HepG2 (cell line): Measurements from ENCODE around the gene KIAA1217.

Source experiments
- ATF3 ChIP-seq: sonication (generic); formaldehyde crosslinking; IDR thresholded peaks from 2 replicates; pipeline ENCODE4 v1.4.0; 2020; ENCODE audit warnings: missing genetic modification reagents
- EHMT2 ChIP-seq: fragments of 200-600 bp; sonication (generic); IDR thresholded peaks from 2 replicates; pipeline ENCODE4 v1.7.0; 2017; ENCODE audit warnings: antibody characterized with exemption, low read depth, low read length, borderline replicate concordance
- KLF13 ChIP-seq: sonication (generic); formaldehyde crosslinking; IDR thresholded peaks from 2 replicates; pipeline ENCODE4 v1.4.0; 2020; ENCODE audit warnings: mild to moderate bottlenecking, missing genetic modification reagents
- POLR2A ChIP-seq, 2 experiments: IDR thresholded peaks; 2 replicates each; pipeline ENCODE4 v1.6.1; 2011; ENCODE audit warnings: low read depth in 2 of 2, low read length in 2 of 2, mild to moderate bottlenecking in 1 of 2, moderate library complexity in 1 of 2; ENCODE audit not compliant: insufficient read depth in 1 of 2
- STAT6 ChIP-seq: sonication (generic); formaldehyde crosslinking; IDR thresholded peaks from 2 replicates; pipeline ENCODE4 v1.4.0; 2020; ENCODE audit warnings: missing genetic modification reagents, mild to moderate bottlenecking, borderline replicate concordance
- ZNF24 ChIP-seq: fragments of 450-650 bp; IDR thresholded peaks from 2 replicates; pipeline ENCODE4 v1.6.1; 2017; ENCODE audit warnings: antibody characterized with exemption, mild to moderate bottlenecking
- ZNF460 ChIP-seq: sonication (generic); formaldehyde crosslinking; IDR thresholded peaks from 2 replicates; pipeline ENCODE4 v1.5.1; 2020; ENCODE audit warnings: missing genetic modification reagents, mild to moderate bottlenecking, borderline replicate concordance

- TF ChIP-seq ATF3 (no peak), POLR2A (IDR thresholded peaks at IDR 0.05; ENCODE audit: insufficient read depth in 1 of 2, low read depth in 2 of 2, low read length in 2 of 2) (no peak), ZNF24 (no peak), EHMT2 (no peak), ZNF460 (CRISPR knock-in tag) (no peak), KLF13 (CRISPR knock-in tag) (no peak), STAT6 (CRISPR knock-in tag) (no peak)
These were observed 70.2 kb downstream of the KIAA1217 start for GRCh38 chr10:24279166-24279565.
